Inflammatory macrophage treated with lipopolysaccharide for 4 hours (primary cell): Measurements from ENCODE around the gene FOXO4.

Source experiments
- DNase-seq: peaks from one replicate; pipeline ENCODE4 v3.0.0-alpha.2; 2020

FOXO4 gene

GRCh38 chrX:71147496-71148277 is 52.0 kb downstream of the FOXO4 start:
- peak; percentile 10 for DNase-seq

- DNase-seq, result no peak
These were observed 52.6 kb downstream of the FOXO4 start for GRCh38 chrX:71148278-71148663.

GRCh38 chrX:71151366-71151765 is 55.7 kb downstream of the FOXO4 start:
- DNase-seq, result no peak
